Uterus (tissue), 4 donors: ENCODE results near the gene GNGT2. TPM values are rescaled to one million over a fixed set of nuclear protein-coding genes. Genes with fewer than 3 reads are reported as not detected.

ENCODE experiments used
- DNase-seq, 2 donors: peaks; one replicate each; pipeline ENCODE4 v3.0.0-alpha.2; 2019 to 2020
- H3K27ac ChIP-seq, 2 donors: fragments of 200-600 bp; sonication (generic); 1 replicate in 1 of 2; 2 replicates in 1 of 2; pipeline ENCODE4 v1.5.1; 2016 to 2018
- H3K27me3 ChIP-seq, 2 donors: fragments of 200-600 bp; sonication (generic); one replicate each; pipeline ENCODE4 v1.5.1; 2018 to 2019; ENCODE audit warnings: control low read depth in 1 of 2
- H3K36me3 ChIP-seq, 2 donors: fragments of 200-600 bp; sonication (generic); one replicate each; pipeline ENCODE4 v1.5.1; 2019; ENCODE audit warnings: control low read depth in 1 of 2
- H3K4me1 ChIP-seq, 2 donors: fragments of 200-600 bp; sonication (generic); one replicate each; pipeline ENCODE4 v1.5.1; 2018 to 2019; ENCODE audit warnings: control low read depth in 1 of 2
- H3K4me3 ChIP-seq, 2 donors: fragments of 200-600 bp; sonication (generic); 1 replicate in 1 of 2; 2 replicates in 1 of 2; pipeline ENCODE4 v1.5.1; 2018 to 2019; ENCODE audit warnings: mild to moderate bottlenecking in 1 of 2
- H3K9me3 ChIP-seq, 2 donors: fragments of 200-600 bp; sonication (generic); one replicate each; pipeline ENCODE4 v1.5.1; 2019; ENCODE audit warnings: control low read depth in 1 of 2
- POLR2A ChIP-seq, 2 donors: fragments of 450-650 bp; IDR thresholded peaks; one replicate each; pipeline ENCODE4 v1.6.1; 2016; ENCODE audit warnings: antibody characterized with exemption in 2 of 2, mild to moderate bottlenecking in 1 of 2, moderate library complexity in 1 of 2
- intact Hi-C: fragments of 100-400 bp; cut with DNase I; formaldehyde crosslinking; loops from one replicate; pipeline ENCODE4 v1.15.1; 2023; ENCODE audit warnings: low total_unique reads
- total RNA-seq, 4 donors: library from RNA; depleted of rRNA in 3 of 4; stranded (reverse); fragments of >200 nt in 3 of 4; gene quantifications; one replicate each; pipeline versions ENCODE4 v1.1.0 to v1.2.4, GENCODE V29; 2014 to 2023
- TF ChIP-seq, protein P1 (sequence below), 4 experiments: fragments of 200-600 bp in 2 of 4; fragments of 450-650 bp in 2 of 4; sonication (generic) in 2 of 4; IDR thresholded peaks; one replicate each; pipeline ENCODE4 v1.5.1; 2016 to 2019; ENCODE audit warnings: antibody characterized with exemption in 4 of 4, mild to moderate bottlenecking in 2 of 4, moderate library complexity in 1 of 4
- donor health status: DM: yes; HTN: yes; CAD: no.

GNGT2 gene
- total RNA-seq, 4 donors from 2014 or later, result 5.5 to 6.7 TPM; not detected in 2

DNA sequence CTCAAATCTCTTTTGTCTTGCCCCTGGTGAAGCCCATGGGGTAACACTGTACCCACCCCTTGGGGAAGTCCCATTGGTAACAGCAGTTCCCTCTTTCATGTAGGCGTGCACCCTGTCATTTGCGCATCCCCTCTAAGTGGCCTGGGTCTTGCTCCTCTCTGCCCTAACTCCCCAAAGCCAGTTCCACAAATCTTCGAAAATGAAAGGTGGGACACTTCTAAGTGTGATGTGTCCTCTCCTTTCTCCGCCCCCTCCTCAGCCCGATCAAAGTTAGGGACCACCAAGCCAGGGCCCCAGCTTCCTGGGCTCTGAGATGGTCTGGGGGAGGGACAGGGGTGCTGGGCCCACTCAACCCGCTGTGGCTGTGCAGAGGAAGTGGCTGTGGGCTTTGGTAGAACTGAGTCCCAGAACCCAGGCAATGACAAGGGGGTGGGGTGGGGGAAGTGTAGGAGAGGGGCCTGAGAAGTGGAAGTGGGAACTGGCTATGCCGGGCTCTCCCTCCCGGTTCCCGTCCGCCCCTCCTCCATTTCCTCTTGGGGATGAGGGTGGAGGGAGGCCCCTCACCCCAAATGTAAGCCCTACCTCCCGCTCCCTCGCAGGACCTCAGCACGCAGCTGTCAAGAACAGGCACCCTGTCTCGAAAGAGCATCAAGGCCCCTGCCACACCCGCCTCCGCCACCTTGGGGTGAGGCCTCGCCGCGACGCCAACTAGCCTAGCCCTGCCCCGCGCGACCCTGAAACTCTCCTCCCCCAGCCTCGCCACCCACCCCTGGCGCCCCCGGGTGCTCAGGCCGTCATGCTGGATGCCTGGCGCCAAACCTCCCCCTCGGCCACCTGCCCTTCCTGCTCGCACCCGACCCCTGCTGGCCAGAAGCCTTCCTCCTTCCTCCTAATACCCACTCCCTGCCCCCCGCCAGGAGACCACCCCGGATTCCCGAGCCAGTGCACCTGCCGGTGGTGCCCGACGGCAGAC lies 8.9 kb upstream of the GNGT2 start:
- Histone ChIP-seq H3K4me1 (peaks cover 0 to 8% of the 10 kb centered on the region in 2 donors), H3K27me3 (peaks cover 0 to 9% of the 10 kb centered on the region in 2 donors), H3K4me3 (no peak overlapping the region), H3K36me3 (no peaks in the 10 kb centered on the region), H3K27ac (no peak overlapping the region), H3K9me3 (no peaks in the 10 kb centered on the region)
- no peak for DNase-seq
- intact Hi-C loops, result no loop called here
- no peak for TF ChIP-seq POLR2A (IDR thresholded peaks at IDR 0.05)
- TF ChIP-seq, protein P1, sequence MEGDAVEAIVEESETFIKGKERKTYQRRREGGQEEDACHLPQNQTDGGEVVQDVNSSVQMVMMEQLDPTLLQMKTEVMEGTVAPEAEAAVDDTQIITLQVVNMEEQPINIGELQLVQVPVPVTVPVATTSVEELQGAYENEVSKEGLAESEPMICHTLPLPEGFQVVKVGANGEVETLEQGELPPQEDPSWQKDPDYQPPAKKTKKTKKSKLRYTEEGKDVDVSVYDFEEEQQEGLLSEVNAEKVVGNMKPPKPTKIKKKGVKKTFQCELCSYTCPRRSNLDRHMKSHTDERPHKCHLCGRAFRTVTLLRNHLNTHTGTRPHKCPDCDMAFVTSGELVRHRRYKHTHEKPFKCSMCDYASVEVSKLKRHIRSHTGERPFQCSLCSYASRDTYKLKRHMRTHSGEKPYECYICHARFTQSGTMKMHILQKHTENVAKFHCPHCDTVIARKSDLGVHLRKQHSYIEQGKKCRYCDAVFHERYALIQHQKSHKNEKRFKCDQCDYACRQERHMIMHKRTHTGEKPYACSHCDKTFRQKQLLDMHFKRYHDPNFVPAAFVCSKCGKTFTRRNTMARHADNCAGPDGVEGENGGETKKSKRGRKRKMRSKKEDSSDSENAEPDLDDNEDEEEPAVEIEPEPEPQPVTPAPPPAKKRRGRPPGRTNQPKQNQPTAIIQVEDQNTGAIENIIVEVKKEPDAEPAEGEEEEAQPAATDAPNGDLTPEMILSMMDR (IDR thresholded peaks at IDR 0.05), result no peak

DNA sequence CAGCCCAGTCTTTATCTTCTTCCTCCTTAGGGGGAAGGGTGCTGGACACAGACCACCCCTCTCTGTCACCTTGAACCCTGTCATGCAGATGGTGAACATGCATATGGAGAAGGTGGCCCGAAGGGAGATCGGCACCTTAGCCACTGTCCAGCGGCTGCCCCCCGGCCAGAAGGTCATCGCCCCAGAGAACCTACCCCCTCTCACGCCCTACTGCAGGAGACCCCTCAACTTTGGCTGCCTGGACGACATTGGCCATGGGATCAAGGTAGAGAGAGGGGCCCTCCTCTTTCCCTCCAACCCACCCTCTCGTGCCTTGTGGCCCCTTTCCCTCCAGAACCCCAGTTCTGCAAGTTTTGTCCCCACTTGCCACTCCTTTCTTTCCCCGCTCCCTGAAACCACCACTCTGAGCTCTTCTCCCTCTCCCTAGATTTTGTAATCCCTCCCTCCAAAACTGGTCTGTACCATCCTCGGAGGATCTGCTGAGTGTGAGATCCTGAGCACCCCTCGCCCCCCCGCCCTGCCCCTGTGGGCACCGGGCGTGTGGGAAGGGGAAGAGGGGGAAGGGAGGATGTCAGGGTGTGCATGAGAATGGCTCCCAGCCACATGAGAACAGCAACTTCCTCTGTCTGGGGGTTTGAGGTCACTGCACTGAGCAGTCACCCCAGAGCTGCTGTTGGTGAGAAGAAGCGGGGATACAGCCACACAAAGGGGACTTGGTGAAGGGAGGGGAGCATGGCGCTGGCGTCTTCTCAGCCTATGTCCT lies 7.5 kb upstream of the GNGT2 start:
- no peak overlapping the region for H3K4me3 ChIP-seq
- intact Hi-C loops, result no loop called here
- H3K27me3 ChIP-seq, result no peaks in the 10 kb centered on the region
- peak overlapping the region in 1 of 2 donors; percentile 57 for H3K27ac ChIP-seq
- H3K4me1 ChIP-seq, result peaks cover 0 to 4% of the 10 kb centered on the region in 2 donors
- DNase-seq, result no peak
- H3K36me3 ChIP-seq, result no peaks in the 10 kb centered on the region
- no peaks in the 10 kb centered on the region for H3K9me3 ChIP-seq
- TF ChIP-seq, protein P1 (IDR thresholded peaks at IDR 0.05), result no peak
- TF ChIP-seq POLR2A (IDR thresholded peaks at IDR 0.05), result no peak

DNA sequence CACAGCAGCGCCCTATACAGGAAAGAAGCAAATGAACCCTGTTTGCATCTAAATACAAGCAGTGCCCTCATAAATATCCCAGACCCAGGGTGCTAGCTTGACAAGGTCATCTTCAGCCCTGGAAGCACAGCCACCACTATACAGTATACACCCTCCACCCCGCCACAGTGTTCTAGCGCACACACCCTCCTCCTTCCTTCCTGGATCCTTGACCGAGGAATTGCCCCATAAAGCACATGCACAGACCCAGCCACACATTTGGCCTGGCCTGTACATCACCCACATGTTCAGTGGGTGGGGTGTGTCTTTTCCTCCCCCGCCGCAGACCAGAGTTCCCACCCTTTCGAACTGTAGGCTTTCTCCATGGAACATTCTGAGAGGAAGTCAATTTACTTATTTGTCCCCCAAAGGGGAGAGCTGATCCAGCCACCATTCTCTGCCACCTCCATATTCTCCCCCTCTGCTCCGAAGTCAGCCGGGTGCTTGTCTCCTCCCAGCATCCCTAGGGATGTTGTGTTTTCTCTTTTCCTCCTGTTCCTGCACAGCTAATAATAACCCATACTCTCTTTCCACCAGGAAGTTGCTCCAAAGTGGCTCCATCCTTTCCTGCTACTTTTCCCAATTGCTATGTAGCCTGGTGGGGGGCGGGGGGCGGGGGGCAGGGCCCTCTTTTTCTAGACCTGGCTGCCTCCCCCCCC lies 6.7 kb upstream of the GNGT2 start:
- no peak overlapping the region for H3K4me3 ChIP-seq
- H3K9me3 ChIP-seq, result no peaks in the 10 kb centered on the region
- peak overlapping the region in 1 of 2 donors; percentile 57 for H3K27ac ChIP-seq
- H3K36me3 ChIP-seq, result no peaks in the 10 kb centered on the region
- DNase-seq, result peak in 1 of 2 donors; percentile 58
- H3K27me3 ChIP-seq, result no peaks in the 10 kb centered on the region
- TF ChIP-seq, protein P1 (IDR thresholded peaks at IDR 0.05), result no peak
- TF ChIP-seq POLR2A (IDR thresholded peaks at IDR 0.05), result no peak
- H3K4me1 ChIP-seq, result peaks cover 0 to 4% of the 10 kb centered on the region in 2 donors
- intact Hi-C loops, result no loop called here

DNA sequence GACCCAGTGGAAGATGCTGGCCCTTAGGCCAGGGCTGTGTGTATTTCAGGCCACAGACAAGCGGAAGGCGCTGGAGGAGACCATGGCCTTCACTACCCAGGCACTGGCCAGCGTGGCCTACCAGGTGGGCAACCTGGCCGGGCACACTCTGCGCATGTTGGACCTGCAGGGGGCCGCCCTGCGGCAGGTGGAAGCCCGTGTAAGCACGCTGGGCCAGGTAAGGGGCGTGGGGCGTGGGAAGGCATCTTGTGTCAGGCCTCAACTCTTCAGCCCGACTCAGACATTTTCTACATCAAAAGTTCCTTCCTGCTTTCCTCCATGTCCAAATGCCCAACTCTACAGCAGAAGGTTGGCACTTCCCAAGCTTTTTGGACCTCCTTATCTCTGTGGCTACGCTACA lies 6.1 kb upstream of the GNGT2 start:
- no peak for DNase-seq
- no peak overlapping the region for H3K4me3 ChIP-seq
- no peaks in the 10 kb centered on the region for H3K27me3 ChIP-seq
- peaks cover 0 to 4% of the 10 kb centered on the region in 2 donors for H3K4me1 ChIP-seq
- no peaks in the 10 kb centered on the region for H3K36me3 ChIP-seq
- H3K27ac ChIP-seq, result peak overlapping the region; percentile 44 to 45
- intact Hi-C loops, result no loop called here
- no peak for TF ChIP-seq POLR2A (IDR thresholded peaks at IDR 0.05)
- TF ChIP-seq, protein P1 (IDR thresholded peaks at IDR 0.05), result no peak
- H3K9me3 ChIP-seq, result no peaks in the 10 kb centered on the region
